ENCODE results near the gene FANCC.

DNA sequence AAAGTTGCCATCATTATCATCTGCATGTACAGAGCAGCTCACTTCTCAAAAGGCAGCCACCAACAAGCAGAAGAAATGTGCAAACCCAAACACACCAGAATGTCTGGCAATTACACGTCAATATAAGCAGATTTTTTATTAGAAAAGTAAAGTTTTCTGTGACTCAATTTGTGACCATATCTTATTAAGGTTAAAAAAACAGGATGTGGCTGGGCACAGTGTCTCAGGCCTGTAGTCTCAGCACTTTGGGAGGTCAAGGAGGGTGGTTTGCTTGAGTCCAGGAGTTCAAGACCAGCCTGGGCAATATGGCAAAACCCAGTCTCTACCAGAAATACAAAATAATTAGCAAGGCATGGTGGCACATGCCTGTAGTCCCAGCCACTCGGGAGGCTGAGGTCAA is 176.7 kb downstream of the FANCC start:
- TF ChIP-seq FOXA1 (IDR thresholded peaks at IDR 0.05) (no peak), TARDBP (IDR thresholded peaks at IDR 0.05) (no peak), ELF4 (IDR thresholded peaks at IDR 0.05) (no peak), SP1 (IDR thresholded peaks at IDR 0.05) (no peak), BHLHE40 (IDR thresholded peaks at IDR 0.05; ENCODE audit: borderline replicate concordance) (no peak), LEF1 (IDR thresholded peaks at IDR 0.05; ENCODE audit: borderline replicate concordance) (no peak), FOXM1 (IDR thresholded peaks at IDR 0.05; ENCODE audit: borderline replicate concordance) (no peak), CTBP1 (IDR thresholded peaks at IDR 0.05; ENCODE audit: borderline replicate concordance) (no peak), SUZ12 (IDR thresholded peaks at IDR 0.05) (no peak), L3MBTL2 (conservative IDR thresholded peaks at IDR 0.05) (no peak), ARNT (IDR thresholded peaks at IDR 0.05) (no peak), FOXK2 (IDR thresholded peaks at IDR 0.05) (no peak)
- TF ChIP-seq, protein P1, sequence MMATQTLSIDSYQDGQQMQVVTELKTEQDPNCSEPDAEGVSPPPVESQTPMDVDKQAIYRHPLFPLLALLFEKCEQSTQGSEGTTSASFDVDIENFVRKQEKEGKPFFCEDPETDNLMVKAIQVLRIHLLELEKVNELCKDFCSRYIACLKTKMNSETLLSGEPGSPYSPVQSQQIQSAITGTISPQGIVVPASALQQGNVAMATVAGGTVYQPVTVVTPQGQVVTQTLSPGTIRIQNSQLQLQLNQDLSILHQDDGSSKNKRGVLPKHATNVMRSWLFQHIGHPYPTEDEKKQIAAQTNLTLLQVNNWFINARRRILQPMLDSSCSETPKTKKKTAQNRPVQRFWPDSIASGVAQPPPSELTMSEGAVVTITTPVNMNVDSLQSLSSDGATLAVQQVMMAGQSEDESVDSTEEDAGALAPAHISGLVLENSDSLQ (IDR thresholded peaks at IDR 0.05), result no peak

Data from HEK293T (cell line).